ENCODE measurements around the gene MAP1B.
A peak's percentile ranks its signal among the peaks of the same experiment; 100 is the strongest.

Gene MAP1B

GRCh38 chr5:72134226-72134899, 27.1 kb downstream of the MAP1B start:
- no peak for DNase-seq (ENCODE audit: low spot score)

DNA sequence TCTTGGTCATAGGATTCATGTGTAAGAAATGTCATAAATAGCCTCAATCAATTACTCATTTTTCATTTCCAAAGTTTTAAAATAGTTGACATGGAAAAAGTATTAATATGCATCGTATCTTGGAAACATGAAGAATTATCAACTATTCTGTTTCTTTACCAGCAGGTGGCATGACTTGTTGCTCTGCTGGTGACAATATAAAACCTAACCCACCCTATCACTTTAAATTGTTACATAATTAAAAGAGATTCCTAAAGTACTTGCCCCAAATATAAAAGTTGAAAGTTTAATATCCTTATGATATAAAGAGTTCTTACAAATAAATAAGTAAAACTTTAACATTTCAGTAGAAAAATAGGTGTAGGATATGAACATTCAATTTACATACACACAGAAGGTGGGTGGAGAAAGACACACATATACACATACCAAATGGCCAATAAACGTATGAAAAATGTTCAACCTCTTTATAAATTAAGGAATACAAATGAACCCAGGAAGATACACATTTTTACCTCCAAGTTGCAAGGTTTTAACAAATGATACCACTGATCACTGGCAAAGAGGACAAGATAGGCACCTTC, 30.6 kb downstream of the MAP1B start:
- TF ChIP-seq CTCF (IDR thresholded peaks at IDR 0.05; ENCODE audit: borderline replicate concordance, control extremely low read depth, extremely low read depth, insufficient read depth, missing control alignments): peak; percentile 23
- peak; percentile 36 for DNase-seq (ENCODE audit: low spot score)
- in situ Hi-C loops (cut with MboI; ENCODE audit: low sequenced_read_pairs, unreplicated experiment): loop anchor here (10.0 kb wide), 1 partner anchor 167 kb away; no protein-coding TSS in a partner anchor

More at GRCh38 chr5:72134226-72134899, 27.1 kb downstream of the MAP1B start:
- in situ Hi-C loops (cut with MboI; ENCODE audit: low sequenced_read_pairs, unreplicated experiment): loop anchor here (10.0 kb wide), 1 partner anchor 170 kb away; no protein-coding TSS in a partner anchor
- no peak for TF ChIP-seq CTCF (IDR thresholded peaks at IDR 0.05; ENCODE audit: borderline replicate concordance, control extremely low read depth, extremely low read depth, insufficient read depth, missing control alignments)

DNA sequence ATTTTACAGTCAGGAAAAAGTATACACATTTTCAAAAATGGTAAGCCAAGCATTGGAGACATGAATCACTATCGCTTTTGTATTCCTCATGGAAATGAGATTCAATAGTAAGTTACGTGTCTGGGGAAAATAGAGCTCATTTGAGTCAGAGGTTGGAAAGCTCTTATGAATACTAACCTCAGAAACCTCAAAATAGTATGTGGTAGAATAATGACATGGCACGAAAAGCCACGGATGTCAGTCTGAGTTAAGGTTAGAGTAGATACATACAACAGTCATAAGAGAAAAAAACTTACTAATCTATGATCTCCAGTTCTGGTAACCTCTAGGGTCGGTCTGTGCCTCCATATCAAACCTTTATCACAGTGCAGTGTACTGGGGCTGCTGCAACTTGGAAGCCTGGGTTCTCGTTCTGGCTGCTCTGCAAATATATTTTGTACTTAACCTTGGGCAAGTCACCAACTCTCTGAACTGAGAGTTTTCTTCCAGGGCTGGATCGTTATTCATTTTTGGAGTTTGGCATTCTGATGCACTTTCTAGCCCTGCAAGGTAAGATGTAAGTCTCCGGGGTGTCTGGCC, 31.8 kb downstream of the MAP1B start:
- DNase-seq (ENCODE audit: low spot score): no peak
- in situ Hi-C loops (cut with MboI; ENCODE audit: low sequenced_read_pairs, unreplicated experiment): loop anchor here (10.0 kb wide), 1 partner anchor 166 kb away; no protein-coding TSS in a partner anchor
- no peak for TF ChIP-seq CTCF (IDR thresholded peaks at IDR 0.05; ENCODE audit: borderline replicate concordance, control extremely low read depth, extremely low read depth, insufficient read depth, missing control alignments)

DNA sequence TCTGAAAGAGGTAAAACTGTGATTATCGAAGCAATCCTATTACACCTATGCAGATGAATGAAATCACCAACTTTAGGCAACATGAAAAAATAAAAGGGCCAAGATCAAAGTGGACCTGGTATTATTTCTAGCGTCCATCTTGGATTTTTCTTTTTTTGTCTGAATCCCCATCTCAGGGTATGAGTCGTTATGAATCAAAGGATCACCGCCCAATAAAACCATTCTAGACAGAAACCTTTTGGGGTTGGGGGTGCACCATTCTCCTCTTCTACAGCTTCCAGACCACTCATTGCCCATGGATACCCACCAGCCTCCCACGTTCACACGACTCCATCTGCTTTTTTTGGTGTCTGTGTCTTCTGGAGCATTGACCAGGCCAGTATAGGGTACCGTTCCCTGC, 33.4 kb downstream of the MAP1B start:
- DNase-seq (ENCODE audit: low spot score): no peak
- in situ Hi-C loops (cut with MboI; ENCODE audit: low sequenced_read_pairs, unreplicated experiment): no loop called here
- TF ChIP-seq CTCF (IDR thresholded peaks at IDR 0.05; ENCODE audit: borderline replicate concordance, control extremely low read depth, extremely low read depth, insufficient read depth, missing control alignments): no peak

GRCh38 chr5:72141440-72142355, 34.4 kb downstream of the MAP1B start:
- TF ChIP-seq CTCF (IDR thresholded peaks at IDR 0.05; ENCODE audit: borderline replicate concordance, control extremely low read depth, extremely low read depth, insufficient read depth, missing control alignments): no peak
- in situ Hi-C loops (cut with MboI; ENCODE audit: low sequenced_read_pairs, unreplicated experiment): no loop called here
- DNase-seq (ENCODE audit: low spot score): no peak

- DNase-seq (ENCODE audit: low spot score): no peak
- TF ChIP-seq CTCF (IDR thresholded peaks at IDR 0.05; ENCODE audit: borderline replicate concordance, control extremely low read depth, extremely low read depth, insufficient read depth, missing control alignments): no peak
- in situ Hi-C loops (cut with MboI; ENCODE audit: low sequenced_read_pairs, unreplicated experiment): no loop called here
These were observed 37.5 kb downstream of the MAP1B start for GRCh38 chr5:72144762-72145161.

Data from GM13976 (cell line).